GM18508 (cell line): ENCODE data around the gene NR6A1.

ENCODE experiments used
- ATAC-seq: cut with Tn5 transposase; IDR thresholded peaks from one replicate; pipeline ENCODE4 v1.9.1; 2021; ENCODE audit warnings: moderate number of reproducible peaks; ENCODE audit not compliant: insufficient read depth, unreplicated experiment

The NR6A1 gene

GRCh38 chr9:124482431-124483031 is 288.6 kb downstream of the NR6A1 start:
- no peak for ATAC-seq

GRCh38 chr9:124481115-124481514 is 290.0 kb downstream of the NR6A1 start:
- no peak for ATAC-seq

- no peak for ATAC-seq
These were observed 290.5 kb downstream of the NR6A1 start for GRCh38 chr9:124480621-124480981.

GRCh38 chr9:124479947-124480620 is 291.0 kb downstream of the NR6A1 start:
- no peak for ATAC-seq

- no peak for ATAC-seq
These were observed 291.7 kb downstream of the NR6A1 start for GRCh38 chr9:124479371-124479770.

- no peak for ATAC-seq
These were observed 292.8 kb downstream of the NR6A1 start for GRCh38 chr9:124478354-124478753.

GRCh38 chr9:124477648-124478285 is 293.3 kb downstream of the NR6A1 start:
- no peak for ATAC-seq

- ATAC-seq: no peak
These were observed 293.9 kb downstream of the NR6A1 start for GRCh38 chr9:124477211-124477647.

- no peak for ATAC-seq
These were observed 295.0 kb downstream of the NR6A1 start for GRCh38 chr9:124475868-124476690.

- ATAC-seq: no peak
These were observed 295.8 kb downstream of the NR6A1 start for GRCh38 chr9:124475158-124475867.

- ATAC-seq: no peak
These were observed 297.0 kb downstream of the NR6A1 start for GRCh38 chr9:124474151-124474550.

GRCh38 chr9:124473310-124473709 is 297.8 kb downstream of the NR6A1 start:
- ATAC-seq: no peak

GRCh38 chr9:124472770-124473169 is 298.3 kb downstream of the NR6A1 start:
- no peak for ATAC-seq

GRCh38 chr9:124471761-124472160 is 299.4 kb downstream of the NR6A1 start:
- ATAC-seq: no peak

GRCh38 chr9:124470726-124471125 is 300.4 kb downstream of the NR6A1 start:
- ATAC-seq: no peak

GRCh38 chr9:124470306-124470705 is 300.8 kb downstream of the NR6A1 start:
- no peak for ATAC-seq

- ATAC-seq: no peak
These were observed 301.9 kb downstream of the NR6A1 start for GRCh38 chr9:124469011-124469832.

GRCh38 chr9:124468061-124468740 is 302.9 kb downstream of the NR6A1 start:
- no peak for ATAC-seq
